Stimulated activated CD8-positive, alpha-beta memory T cell treated with anti-CD3 and anti-CD28 coated beads, Interleukin-2, amount 100 ng/mL, for 48 hours (primary cell): ENCODE measurements around the gene GTF2A1L.
"Not testable (repeated sequence)": the region's sequence is repeated elsewhere in the genome, so short reads cannot be mapped to it uniquely, and the experiment has no call there.

Experiments used
- DNase-seq, 2 donors: peaks; one replicate each; pipeline ENCODE4 v3.0.0-alpha.2; 2020; ENCODE audit warnings: low read depth in 2 of 2

GTF2A1L gene

DNA sequence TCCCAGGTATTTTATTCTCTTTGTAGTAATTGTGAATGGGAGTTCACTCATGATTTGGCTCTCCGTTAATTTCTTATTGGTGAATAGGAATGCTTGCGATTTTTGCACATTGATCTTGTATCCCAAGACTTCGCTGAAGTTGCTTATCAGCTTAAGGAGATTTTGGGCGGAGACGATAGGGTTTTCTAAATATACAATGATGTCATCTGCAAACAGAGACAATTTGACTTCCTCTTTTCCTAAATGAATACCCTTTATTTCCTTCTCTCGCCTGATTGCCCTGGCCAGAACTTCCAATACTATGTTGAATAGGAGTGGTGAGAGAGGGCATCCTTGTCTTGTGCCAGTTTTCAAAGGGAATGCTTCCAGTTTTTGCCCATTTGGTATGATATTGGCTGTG lies 86.0 kb downstream of the GTF2A1L start:
- not testable (repeated sequence) for DNase-seq

DNA sequence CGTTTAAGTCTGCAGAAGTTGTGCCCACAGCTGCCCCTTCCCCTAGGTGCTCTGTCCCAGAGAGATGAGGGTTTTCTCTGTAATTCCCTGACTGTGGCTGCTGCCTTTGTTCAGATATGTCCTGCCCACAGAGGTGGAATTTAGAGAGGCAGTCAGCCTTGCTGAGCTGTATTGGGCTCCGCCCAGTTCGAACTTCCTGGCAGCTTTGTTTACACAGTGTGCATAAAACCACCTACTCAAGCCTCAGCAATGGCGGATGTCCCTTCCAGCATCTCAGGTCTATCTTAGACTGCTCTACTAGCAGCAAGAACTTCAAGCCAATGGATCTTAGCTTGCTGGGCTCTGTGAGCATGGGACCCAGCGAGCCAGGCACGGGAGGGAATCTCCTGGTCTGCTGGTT lies 89.8 kb downstream of the GTF2A1L start:
- DNase-seq: no peak

DNA sequence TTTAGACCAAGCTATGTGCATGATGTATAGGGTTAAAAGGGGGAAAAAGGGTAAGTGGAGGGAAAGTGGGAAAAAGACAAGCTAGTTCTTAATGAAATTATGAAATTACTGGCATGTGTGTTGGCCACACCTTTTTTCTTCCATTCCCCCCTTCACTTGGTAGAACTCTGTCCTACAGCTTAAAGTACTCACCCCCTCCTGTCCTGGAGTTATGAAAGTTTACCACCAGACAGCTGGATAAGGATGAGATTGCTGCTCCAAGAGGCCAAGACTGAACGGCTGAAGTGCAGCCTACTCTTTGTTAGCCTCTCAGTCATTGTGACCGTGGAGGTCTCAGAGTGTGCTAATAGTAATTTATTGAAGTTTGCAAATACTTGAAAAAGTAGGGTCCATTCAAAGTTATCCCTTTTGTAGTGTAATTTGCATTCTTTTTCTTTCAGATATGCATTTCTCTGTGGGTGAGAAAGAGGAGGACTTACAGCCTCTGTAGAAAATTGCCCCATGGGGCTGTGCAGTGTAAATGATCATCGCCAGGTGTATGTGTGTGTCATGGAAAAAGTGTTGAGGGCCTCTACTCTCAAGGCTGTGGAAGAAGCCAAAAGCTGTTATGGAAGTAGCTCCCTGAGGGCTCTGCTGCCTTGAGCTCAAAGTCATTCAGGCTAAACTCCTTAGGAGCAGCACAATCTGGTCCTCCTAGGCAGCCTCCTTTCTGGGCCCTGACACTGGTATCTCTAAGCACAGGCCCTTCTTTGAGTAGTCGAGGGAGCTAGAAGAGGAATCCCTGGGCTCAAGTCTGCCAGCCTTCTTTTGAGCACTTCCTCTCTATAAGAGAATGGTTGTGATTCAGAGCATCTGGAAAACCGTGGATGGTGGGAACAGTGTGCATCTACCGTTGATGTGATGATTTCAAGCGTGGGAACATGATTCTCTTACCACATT lies 91.7 kb downstream of the GTF2A1L start:
- no peak for DNase-seq

DNA sequence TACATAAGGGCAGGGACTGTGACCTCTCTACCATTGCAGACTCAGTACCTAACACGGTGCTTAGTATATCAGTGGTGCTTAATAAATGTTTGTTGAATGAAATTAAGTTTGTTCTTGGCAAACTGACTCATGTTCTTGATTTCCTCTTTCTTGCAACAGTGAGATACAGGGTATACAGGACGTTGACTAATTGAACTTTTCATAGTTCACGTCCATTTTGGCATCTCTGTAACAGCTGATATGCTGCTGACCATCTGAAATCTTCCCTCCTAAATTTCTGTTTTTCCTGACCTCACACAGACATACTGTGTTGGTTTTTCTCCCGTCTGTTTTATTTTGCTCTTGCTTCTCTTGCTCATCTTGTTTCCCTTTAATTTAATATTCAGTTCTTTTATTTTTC lies 93.7 kb downstream of the GTF2A1L start:
- no peak for DNase-seq

DNA sequence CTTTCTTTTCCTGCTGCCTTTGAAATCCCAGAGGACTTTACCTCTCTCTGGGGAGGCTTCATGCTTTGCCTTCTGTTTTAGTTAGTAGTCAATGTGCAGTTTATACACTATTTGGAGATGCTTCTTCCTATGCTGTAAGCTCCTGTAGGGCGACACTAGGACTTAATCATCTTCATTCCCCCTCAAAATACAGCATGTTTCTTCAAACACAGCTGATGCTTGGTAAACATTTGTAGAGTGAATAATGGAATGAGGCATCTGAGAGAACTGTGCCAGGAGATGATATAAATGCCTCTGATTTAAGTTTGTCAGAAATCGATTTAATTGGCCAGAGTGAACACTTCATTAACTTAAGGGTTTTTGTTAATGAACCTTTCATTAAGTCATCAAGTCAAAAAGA lies 94.5 kb downstream of the GTF2A1L start:
- no peak for DNase-seq

DNA sequence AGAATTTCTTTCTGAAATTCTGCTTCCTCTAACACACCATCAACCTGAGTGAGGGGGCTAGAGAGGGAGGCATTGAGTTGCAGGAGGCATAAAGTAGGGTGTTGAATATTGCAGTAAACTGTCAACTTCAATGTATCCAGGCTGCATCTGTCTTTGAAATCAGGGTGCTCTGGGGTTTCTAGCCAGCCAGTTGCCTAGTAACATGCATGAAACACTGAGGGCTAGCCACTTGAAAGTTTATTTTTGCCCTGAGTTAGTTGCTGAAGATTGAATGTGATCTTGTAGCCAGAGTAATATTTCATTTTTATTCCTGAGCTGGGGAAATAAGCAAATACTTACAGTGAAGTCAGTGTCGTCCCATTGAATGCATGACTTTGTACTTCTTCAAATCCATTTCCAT lies 96.0 kb downstream of the GTF2A1L start:
- DNase-seq: no peak

DNA sequence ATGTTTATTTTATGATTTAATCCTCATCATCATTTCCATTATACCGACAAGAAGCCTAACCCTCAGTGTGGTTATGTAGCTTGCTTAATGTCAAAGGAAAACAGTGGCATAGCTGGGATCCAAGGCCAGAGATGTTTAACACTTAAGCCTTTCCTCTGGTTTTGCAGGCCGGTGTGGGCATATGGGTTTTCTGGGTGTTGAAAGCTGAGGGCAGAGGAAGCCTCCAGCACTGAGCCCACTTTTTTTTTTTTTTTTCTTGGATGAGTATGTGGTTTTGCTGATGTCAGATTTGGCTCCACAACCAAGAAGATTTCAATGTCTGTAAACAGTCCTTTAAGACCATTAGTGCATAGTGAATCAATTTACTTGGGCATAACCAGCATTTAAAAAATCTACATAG lies 96.6 kb downstream of the GTF2A1L start:
- no peak for DNase-seq

DNA sequence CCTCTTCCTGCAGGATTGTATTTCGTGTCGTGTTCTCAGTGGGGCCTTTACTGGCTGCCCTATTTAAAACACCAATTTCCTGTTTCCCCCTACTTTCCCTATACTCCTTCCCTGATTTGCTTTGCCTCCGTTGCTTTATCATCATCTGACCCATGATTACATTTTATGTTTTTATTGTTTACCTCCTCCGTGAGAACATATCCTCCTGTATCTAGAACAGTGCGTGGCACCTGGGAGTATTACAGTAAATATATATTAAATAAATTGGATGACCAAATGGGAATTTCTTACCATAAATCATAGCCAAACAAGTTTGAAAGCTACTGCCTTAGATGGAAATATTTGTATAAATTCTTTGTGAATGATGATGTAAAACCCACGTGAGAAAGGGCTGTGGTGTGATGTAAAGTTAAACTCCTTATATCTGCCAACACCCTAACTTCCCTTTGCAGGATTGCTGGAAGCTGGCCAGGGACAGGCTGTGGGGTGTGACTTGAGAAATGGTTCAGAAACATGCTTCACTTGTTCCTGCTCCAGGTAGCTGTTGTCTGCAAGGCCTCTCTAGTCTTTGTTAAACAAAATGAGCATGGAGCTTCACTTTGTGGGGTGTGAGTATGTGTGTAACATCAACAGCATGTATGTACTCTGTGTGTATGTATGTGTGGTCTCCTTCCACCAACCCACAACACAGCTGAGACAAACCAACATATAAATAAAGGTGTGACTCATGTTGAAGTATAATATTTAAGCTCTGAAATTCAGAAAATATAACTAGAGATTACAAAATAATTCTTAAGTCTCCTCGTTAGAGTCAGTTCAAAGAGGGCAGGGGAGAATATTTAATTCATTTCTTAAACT lies 97.6 kb downstream of the GTF2A1L start:
- DNase-seq: no peak

DNA sequence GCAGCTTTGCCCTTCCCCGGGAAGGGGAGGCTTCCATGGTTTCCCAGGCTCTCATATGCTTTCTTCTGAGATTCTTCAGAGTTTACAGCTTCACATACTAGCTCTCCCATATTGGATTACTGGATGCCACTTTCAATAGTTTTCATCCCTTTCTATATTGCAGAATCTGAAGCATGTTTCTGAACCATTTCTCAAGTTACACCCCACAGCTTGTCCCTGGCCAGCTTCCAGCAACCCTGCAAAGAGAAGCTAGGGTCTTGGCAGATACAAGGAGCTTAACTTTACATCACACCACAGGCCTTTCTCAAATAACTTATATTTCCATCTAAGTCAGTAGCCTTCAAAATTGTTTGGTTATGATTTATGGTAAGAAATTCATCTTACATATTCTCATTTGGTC lies 98.3 kb downstream of the GTF2A1L start:
- no peak for DNase-seq

DNA sequence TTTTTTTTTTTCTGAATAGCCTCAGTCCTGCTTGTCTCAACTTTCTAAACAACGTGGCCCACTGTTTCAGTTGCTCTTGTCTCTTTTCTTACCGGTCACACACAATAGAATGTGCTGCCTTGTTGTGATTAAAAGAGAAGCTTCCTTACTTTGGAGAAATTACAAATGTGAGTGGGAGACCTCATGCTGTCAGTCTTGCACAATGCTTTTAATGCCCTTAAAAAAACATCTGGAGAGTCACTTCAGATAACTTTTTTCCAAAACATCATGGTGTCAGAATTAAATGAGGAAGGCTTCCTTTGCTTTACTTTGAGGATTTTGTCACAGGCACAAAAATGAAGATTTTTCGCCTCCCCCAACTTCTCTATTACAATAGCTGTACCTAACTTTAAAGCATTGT lies 100.2 kb downstream of the GTF2A1L start:
- DNase-seq: no peak

DNA sequence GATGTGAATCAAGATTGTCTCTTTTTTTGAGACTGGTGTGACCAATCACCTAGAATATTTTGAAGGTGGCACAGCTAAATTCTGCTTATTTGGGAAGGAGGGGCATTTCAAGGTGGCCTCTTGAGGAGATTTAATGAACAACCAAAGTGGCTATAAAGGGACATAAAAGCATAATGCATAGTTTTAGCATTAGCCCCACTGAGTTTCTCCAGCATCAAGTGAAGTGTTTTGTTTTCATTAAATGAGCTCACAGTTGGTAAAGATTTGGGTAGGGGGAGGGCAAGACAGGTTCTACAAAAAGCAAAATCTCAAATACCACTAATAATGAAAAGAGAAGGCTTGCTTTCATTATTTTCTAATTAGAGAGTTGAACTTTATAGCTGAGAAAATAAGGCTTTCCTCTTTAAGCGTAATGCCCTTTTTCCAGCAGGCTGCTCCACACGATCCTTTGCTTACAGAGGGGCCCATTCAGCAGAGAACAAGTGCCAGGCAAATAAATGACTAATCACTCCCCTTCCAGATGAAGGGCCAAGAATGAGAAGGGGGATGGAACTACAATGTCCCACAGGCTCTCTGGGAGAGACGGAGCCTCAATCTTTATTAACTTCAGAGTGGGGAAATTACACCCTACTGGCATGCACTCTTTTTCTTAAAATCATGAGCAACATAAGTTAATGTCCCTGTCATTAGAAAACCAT lies 102.0 kb downstream of the GTF2A1L start:
- DNase-seq: no peak

DNA sequence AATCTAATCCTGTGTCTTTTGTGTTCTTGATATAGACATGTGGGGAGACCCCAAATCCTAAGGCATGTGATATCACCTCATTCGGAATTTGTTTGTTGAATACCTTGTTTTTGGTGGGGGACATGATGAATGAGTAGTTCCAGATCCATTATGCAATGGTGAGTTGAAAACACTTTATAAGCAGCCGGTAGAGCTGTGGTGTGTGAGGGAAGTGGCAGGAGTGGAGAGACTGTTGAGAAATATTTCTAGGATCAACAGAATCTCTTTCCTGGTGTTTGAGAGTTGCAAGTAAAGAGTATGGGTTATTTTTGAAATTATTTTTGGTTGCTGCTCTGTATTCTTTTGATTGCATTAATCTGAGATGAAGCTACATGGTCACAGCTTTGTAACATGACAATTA lies 103.5 kb downstream of the GTF2A1L start:
- DNase-seq: no peak

DNA sequence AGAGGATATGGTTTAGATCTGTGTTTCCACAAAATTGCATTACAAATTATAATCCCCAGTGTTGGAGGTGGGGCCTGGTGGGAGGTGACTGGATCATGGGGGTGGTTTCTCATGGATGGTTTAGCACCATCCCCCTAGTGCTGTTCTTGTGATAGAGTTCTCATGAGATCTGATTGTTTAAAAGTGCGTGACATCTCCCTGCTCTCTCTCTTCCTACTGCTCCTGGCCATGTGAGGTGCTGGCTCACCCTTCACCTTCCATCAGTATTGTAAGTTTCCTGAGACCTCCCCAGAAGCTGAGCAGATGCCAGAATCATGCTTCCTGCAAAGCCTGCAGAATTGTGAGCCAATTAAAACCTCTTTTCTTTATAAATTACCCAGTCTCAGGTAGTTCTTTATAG lies 104.7 kb downstream of the GTF2A1L start:
- no peak for DNase-seq

DNA sequence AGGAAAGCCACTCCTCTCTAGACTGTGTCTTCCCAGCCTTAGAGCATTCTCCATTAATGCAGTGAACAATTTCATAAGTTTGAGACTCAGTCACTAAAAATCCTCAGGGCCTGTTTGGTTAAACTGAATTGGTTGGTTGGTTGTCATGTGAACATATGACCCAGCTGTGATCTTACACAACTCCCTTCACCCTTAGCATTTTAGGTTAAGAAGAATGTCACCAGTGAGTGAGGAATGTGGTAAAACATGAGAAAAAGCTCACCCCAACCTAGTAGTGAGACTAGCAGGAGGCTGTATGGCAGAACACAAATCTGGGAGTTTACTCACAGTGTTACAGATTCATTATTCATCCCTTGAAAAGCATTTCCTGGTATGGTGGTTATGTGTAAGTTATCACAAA lies 105.5 kb downstream of the GTF2A1L start:
- no peak for DNase-seq

DNA sequence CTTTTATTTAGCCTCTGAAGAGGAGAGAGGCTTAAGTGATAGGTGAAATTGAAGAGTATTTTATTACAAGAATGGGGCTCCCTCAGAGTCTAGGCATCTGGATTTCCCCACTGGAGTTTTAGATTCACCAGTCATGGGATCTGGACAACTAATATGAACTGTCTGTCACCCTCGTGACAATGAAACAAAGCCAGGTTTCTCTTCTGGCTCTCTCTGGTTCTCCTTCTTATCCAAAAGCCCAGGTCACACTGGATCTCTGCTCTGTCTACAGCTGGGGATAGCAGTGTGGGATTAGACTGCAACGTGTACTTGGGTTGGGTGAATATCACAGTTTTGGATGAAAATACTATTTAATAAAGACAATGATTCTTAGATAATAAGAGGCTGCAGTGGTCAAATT lies 106.6 kb downstream of the GTF2A1L start:
- DNase-seq: no peak

DNA sequence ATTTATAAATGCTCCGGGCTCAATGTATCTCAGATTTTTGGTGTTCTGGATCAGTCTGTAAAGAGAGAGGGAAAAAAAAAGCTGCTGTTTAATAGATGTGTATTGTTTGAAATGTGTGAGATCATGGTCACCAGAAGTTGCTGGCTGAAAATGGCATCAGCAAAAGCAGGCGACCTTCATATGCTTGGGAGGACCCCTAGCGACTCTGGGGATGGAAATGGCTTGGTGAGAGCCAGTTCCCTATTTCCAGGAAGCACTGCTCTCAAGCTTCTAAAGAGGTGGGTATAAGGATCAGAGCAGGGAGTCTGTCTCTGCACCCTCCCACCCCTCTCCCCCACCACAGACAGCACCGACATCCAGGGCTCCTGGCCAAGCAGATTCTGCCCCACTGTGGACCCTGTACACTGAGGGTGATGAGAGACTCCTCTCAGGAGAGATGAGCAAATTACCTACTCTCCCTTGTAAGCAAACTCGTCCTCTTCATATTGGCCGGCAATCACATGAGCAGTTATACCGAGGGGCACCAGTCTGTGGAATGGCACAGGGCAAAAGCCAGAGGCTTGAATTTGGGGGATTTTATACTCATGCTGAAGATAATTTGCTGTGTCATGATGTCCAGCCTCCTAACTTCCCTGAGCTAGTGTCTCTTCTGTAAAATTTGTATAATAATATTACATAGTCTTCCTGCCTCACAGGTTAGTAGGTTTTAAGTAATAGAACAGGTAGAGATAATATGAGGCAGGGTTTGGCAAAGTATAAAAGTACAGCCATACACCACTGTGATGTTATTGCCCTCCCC lies 108.2 kb downstream of the GTF2A1L start:
- no peak for DNase-seq

DNA sequence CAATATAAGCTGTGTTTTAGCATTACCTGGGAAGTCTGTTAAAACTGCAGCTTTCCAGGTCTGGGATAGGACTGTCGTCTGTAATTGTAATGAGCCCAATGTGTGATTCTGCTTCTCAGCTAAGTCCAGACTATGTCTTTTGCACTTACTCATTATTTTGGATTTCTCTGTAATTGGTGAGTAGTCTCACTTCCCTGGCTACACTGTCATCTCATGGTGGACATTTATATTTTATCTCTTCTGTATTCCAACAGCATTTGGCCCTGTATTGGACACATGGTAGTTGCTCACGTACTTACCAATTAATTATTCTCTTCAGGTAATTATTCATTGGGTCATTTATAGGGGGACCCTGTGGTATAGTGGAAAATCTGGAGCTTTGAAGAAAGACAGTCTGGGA lies 109.9 kb downstream of the GTF2A1L start:
- DNase-seq: no peak

DNA sequence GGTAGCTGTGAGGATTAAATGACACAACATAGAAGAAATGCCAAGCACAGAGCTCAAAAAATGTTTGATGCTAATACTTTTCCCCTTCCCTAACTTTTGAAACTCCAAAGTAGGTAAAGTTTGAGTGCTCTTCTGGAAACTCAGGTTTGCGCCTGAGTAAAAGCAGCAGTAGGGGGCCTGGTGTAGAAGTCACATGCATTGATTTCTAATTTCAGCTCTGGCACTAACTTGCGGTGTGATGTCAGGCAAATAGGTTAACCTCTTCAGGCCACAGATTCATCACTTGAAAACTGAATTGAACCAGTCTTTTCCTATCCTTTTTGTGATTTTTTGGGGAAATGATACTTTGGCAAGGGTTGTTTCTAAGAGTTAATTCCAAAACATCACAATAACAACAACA lies 110.6 kb downstream of the GTF2A1L start:
- no peak for DNase-seq

DNA sequence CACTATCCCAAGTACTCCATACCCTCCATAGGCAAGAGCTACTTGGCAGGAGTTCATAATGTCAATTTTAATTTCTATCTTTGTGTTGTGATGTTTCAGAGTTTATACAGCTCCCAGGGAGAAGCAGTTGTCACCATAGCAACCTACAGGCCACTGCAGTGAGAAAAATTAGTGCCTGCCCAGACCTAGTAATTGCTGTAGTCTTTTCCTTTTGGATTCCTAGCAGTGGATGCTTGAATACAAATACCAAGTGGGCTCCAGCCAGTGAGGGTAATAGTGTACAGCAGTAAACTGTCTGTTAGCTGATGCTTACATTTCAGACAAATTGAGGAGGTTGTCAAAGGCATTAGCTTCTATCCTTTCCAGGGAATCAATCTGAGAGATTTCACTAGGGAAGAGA lies 111.2 kb downstream of the GTF2A1L start:
- DNase-seq: no peak
